SK-N-SH treated with all-trans-retinoic acid at 6 μM for 48 hours (cell line): ENCODE measurements around the gene LPIN1.

ENCODE experiments used
- BACH2 ChIP-seq: fragments of 250-450 bp; sonication (Bioruptor Pico); IDR thresholded peaks from 2 replicates; pipeline ENCODE4 v1.9.0; 2021; ENCODE audit warnings: mild to moderate bottlenecking, borderline replicate concordance
- CSRNP3 ChIP-seq: fragments of 250-450 bp; sonication (Bioruptor Pico); IDR thresholded peaks from 2 replicates; pipeline ENCODE4 v1.5.1; 2021; ENCODE audit warnings: mild to moderate bottlenecking, moderate library complexity
- POU6F1 ChIP-seq: fragments of 250-450 bp; sonication (Bioruptor Pico); IDR thresholded peaks from 2 replicates; pipeline ENCODE4 v1.8.0; 2021; ENCODE audit warnings: low read depth, mild to moderate bottlenecking, moderate library complexity, borderline replicate concordance
- SNAI2 ChIP-seq: fragments of 250-450 bp; sonication (Bioruptor Pico); IDR thresholded peaks from 2 replicates; pipeline ENCODE4 v1.5.0; 2020; ENCODE audit warnings: mild to moderate bottlenecking, moderate library complexity
- TCF4 ChIP-seq: fragments of 250-450 bp; sonication (Bioruptor Pico); IDR thresholded peaks from 2 replicates; pipeline ENCODE4 v1.8.0; 2021; ENCODE audit warnings: mild to moderate bottlenecking, moderate library complexity, borderline replicate concordance
- TOX ChIP-seq: fragments of 250-450 bp; sonication (Bioruptor Pico); IDR thresholded peaks from 2 replicates; pipeline ENCODE4 v1.8.0; 2021; ENCODE audit warnings: mild to moderate bottlenecking, moderate library complexity, borderline replicate concordance
- ZFP3 ChIP-seq: fragments of 250-450 bp; sonication (Bioruptor Pico); IDR thresholded peaks from 2 replicates; pipeline ENCODE4 v1.5.0; 2020; ENCODE audit warnings: mild to moderate bottlenecking, moderate library complexity
- ZFP30 ChIP-seq: fragments of 450-650 bp; formaldehyde crosslinking; IDR thresholded peaks from 2 replicates; pipeline ENCODE4 v1.5.0; 2022; ENCODE audit warnings: mild to moderate bottlenecking, moderate library complexity
- ZNF565 ChIP-seq: fragments of 450-650 bp; formaldehyde crosslinking; conservative IDR thresholded peaks from 2 replicates; pipeline ENCODE4 v1.5.0; 2020; ENCODE audit warnings: low read depth, mild to moderate bottlenecking, moderate library complexity
- ZNF8 ChIP-seq: fragments of 450-650 bp; formaldehyde crosslinking; IDR thresholded peaks from 2 replicates; pipeline ENCODE4 v1.5.0; 2020; ENCODE audit warnings: mild to moderate bottlenecking, moderate library complexity
- TF ChIP-seq, protein P1 (sequence below): fragments of 250-450 bp; sonication (Bioruptor Pico); IDR thresholded peaks from 2 replicates; pipeline ENCODE4 v1.5.1; 2020; ENCODE audit warnings: low read depth, mild to moderate bottlenecking, moderate library complexity
- TF ChIP-seq, protein P2 (sequence below): fragments of 250-450 bp; sonication (Bioruptor Pico); IDR thresholded peaks from 2 replicates; pipeline ENCODE4 v1.5.0; 2020; ENCODE audit warnings: mild to moderate bottlenecking, moderate library complexity

DNA sequence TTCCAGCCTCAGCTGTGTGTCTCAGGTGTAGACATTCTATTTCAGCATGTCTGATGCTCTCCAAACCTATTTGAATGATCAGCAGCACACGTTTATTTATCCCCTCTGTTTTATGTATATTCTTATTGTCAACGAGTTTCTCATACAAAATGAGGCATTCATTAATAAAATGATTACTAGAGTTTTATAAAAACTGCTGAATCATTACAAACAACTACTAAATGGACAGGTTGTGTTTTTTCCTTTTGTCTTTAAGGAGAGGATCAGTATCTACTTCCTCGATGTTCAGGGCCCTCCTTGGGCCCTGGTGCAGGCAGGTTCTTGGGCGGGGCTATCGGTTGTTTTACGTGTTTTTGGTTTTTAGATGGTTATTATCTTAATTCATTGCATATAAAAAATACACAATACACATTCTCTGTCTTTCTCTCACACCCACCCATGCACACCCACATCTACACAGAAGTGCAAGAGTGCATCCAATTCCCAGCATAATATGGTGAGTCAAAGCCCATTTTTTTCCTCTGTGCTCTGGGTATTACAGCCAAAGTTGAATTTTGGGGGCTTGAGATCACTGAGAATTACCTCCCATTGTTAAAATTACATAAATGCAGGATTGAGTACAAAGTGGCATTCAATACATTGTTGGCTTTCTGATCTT lies 24.2 kb downstream of the LPIN1 start:
- TF ChIP-seq TOX (CRISPR knock-in tag) = no peak
- no peak for TF ChIP-seq POU6F1 (CRISPR knock-in tag)
- TF ChIP-seq BACH2 = no peak
- TF ChIP-seq ZNF8 (CRISPR knock-in tag) = no peak
- TF ChIP-seq, protein P1, sequence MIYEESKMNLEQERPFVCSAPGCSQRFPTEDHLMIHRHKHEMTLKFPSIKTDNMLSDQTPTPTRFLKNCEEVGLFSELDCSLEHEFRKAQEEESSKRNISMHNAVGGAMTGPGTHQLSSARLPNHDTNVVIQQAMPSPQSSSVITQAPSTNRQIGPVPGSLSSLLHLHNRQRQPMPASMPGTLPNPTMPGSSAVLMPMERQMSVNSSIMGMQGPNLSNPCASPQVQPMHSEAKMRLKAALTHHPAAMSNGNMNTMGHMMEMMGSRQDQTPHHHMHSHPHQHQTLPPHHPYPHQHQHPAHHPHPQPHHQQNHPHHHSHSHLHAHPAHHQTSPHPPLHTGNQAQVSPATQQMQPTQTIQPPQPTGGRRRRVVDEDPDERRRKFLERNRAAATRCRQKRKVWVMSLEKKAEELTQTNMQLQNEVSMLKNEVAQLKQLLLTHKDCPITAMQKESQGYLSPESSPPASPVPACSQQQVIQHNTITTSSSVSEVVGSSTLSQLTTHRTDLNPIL (CRISPR knock-in tag) = no peak
- TF ChIP-seq ZFP3 (CRISPR knock-in tag) = no peak
- TF ChIP-seq SNAI2 (CRISPR knock-in tag) = no peak
- TF ChIP-seq TCF4 (CRISPR knock-in tag) = no peak
- no peak for TF ChIP-seq CSRNP3 (CRISPR knock-in tag)
- no peak for TF ChIP-seq ZNF565
- TF ChIP-seq ZFP30 (CRISPR knock-in tag) = no peak
- TF ChIP-seq, protein P2, sequence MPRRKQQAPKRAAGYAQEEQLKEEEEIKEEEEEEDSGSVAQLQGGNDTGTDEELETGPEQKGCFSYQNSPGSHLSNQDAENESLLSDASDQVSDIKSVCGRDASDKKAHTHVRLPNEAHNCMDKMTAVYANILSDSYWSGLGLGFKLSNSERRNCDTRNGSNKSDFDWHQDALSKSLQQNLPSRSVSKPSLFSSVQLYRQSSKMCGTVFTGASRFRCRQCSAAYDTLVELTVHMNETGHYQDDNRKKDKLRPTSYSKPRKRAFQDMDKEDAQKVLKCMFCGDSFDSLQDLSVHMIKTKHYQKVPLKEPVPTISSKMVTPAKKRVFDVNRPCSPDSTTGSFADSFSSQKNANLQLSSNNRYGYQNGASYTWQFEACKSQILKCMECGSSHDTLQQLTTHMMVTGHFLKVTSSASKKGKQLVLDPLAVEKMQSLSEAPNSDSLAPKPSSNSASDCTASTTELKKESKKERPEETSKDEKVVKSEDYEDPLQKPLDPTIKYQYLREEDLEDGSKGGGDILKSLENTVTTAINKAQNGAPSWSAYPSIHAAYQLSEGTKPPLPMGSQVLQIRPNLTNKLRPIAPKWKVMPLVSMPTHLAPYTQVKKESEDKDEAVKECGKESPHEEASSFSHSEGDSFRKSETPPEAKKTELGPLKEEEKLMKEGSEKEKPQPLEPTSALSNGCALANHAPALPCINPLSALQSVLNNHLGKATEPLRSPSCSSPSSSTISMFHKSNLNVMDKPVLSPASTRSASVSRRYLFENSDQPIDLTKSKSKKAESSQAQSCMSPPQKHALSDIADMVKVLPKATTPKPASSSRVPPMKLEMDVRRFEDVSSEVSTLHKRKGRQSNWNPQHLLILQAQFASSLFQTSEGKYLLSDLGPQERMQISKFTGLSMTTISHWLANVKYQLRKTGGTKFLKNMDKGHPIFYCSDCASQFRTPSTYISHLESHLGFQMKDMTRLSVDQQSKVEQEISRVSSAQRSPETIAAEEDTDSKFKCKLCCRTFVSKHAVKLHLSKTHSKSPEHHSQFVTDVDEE (CRISPR knock-in tag) = no peak
